OCI-LY3 (cell line): ENCODE measurements around the gene MATCAP1.
A peak's percentile ranks its signal among the peaks of the same experiment; 100 is the strongest.

Source experiments
- H2AFZ ChIP-seq: fragments of 200-600, 300-600 bp; shearing (Covaris generic); 2 replicates; pipeline ENCODE4 v1.6.0; 2014; ENCODE audit warnings: antibody characterized with exemption, low read depth, low read length
- H3K27ac ChIP-seq: fragments of 200-600, 300-600 bp; sonication (generic); 2 replicates; pipeline ENCODE4 v1.5.1; 2014; ENCODE audit warnings: mild to moderate bottlenecking, low read length, moderate library complexity, mixed read lengths
- H3K27me3 ChIP-seq: fragments of 200-600, 300-600 bp; sonication (generic); 2 replicates; pipeline ENCODE4 v1.6.1; 2014; ENCODE audit warnings: low read depth, low read length, mixed read lengths
- H3K36me3 ChIP-seq: fragments of 200-600, 300-600 bp; sonication (generic); replicated peaks from 2 replicates; pipeline ENCODE3; 2014; ENCODE audit warnings: low read depth, low read length, mixed read lengths
- H3K4me1 ChIP-seq: fragments of 300-600, 200-600 bp; sonication (generic); 2 replicates; pipeline ENCODE4 v1.6.1; 2014; ENCODE audit warnings: low read length, mixed read lengths
- H3K4me2 ChIP-seq: fragments of 200-600, 300-600 bp; sonication (generic); 2 replicates; pipeline ENCODE4 v1.6.1; 2014; ENCODE audit warnings: low read length, mixed read lengths
- H3K4me3 ChIP-seq: fragments of 300-600, 200-600 bp; sonication (generic); 2 replicates; pipeline ENCODE4 v1.5.1; 2014; ENCODE audit warnings: antibody characterized with exemption, mild to moderate bottlenecking, low read length, moderate library complexity
- H3K79me2 ChIP-seq: fragments of 300-600, 200-600 bp; shearing (Covaris generic); 2 replicates; pipeline ENCODE4 v1.6.1; 2014; ENCODE audit warnings: mild to moderate bottlenecking, low read length, mixed read lengths
- H3K9ac ChIP-seq: fragments of 300-600, 200-600 bp; shearing (Covaris generic); 2 replicates; pipeline ENCODE4 v1.6.0; 2014; ENCODE audit warnings: mild to moderate bottlenecking, low read length, moderate library complexity
- H3K9me3 ChIP-seq: fragments of 200-600, 300-600 bp; shearing (Covaris generic); 2 replicates; pipeline ENCODE4 v1.6.1; 2014; ENCODE audit warnings: low read length, mixed read lengths; ENCODE audit not compliant: insufficient read depth
- H4K20me1 ChIP-seq: fragments of 200-600, 300-600 bp; sonication (generic); 2 replicates; pipeline ENCODE4 v1.6.1; 2016; ENCODE audit warnings: low read length, mixed read lengths; ENCODE audit not compliant: insufficient read depth
- CTCF ChIP-seq: fragments of 200-600, 300-600 bp; sonication (generic); IDR thresholded peaks from 2 replicates; pipeline ENCODE4 v1.5.1; 2014; ENCODE audit warnings: antibody characterized with exemption, low read length, low read depth
- EZH2phosphoT487 ChIP-seq: fragments of 200-600 bp; shearing (Covaris generic); IDR thresholded peaks from 2 replicates; pipeline ENCODE4 v1.6.1; 2018; ENCODE audit warnings: antibody characterized with exemption, mixed run types, low read depth

The MATCAP1 gene

GRCh38 chr16:67228905-67229304, 45.1 kb upstream of the MATCAP1 start:
- Histone ChIP-seq H3K4me3 (no peak overlapping the region), H3K36me3 (peaks cover 46% of the 10 kb centered on the region), H4K20me1 (no peaks in the 10 kb centered on the region), H3K4me1 (peaks cover 13% of the 10 kb centered on the region), H3K9ac (no peak overlapping the region), H3K9me3 (no peaks in the 10 kb centered on the region), H3K79me2 (peaks cover 21% of the 10 kb centered on the region), H3K27me3 (no peaks in the 10 kb centered on the region), H3K27ac (no peak overlapping the region), H2AFZ (no peak overlapping the region), H3K4me2 (no peak overlapping the region)
- TF ChIP-seq CTCF (no peak), EZH2phosphoT487 (no peak)

DNA sequence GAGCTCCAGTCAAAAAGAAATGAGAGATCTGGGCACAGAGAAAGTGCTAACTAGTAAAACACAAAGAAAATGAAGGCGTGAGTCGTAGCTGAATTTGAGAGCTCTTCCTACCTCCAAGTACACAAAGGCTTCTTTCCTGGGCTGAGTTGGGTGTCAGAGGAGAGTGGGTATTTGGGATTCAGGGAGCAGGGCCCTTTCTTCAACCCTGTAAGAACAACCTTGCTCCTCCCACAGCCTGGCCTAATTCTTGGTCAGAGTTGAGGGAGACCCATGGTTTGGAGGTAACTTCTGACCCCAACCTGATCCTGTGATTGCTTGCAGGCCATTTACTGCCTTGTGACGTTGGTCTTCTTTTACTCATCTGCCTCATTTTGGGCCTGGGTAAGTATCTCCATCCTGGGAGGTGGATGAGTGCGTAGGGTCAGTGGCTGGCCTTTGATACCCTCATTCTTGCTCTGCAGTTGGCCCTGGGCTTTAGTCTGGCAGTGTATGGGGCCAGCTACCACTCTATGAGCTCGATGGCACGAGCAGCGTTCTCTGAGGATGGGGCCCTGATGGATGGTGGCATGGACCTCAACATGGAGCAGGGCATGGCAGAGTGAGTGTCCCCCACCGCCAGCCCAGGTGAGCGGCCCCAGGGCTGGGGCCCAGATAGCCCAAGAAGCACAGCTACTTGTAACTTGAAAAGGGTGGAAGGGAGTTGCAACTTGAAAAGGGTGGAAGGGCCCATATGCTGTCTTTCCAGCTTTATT, 44.4 kb upstream of the MATCAP1 start:
- H3K4me1 ChIP-seq = peaks cover 13% of the 10 kb centered on the region
- H3K9me3 ChIP-seq = no peaks in the 10 kb centered on the region
- no peaks in the 10 kb centered on the region for H4K20me1 ChIP-seq
- peak overlapping the region; percentile 2; the same call in 1 of the 2 replicates for H3K27ac ChIP-seq
- H3K27me3 ChIP-seq = no peaks in the 10 kb centered on the region
- peaks cover 21% of the 10 kb centered on the region for H3K79me2 ChIP-seq
- peak overlapping the region; percentile 80 for H3K4me2 ChIP-seq
- H3K36me3 ChIP-seq = peaks cover 41% of the 10 kb centered on the region
- no peak for TF ChIP-seq EZH2phosphoT487
- TF ChIP-seq CTCF = no peak
- peak overlapping the region; percentile 86 for H3K4me3 ChIP-seq
- peak overlapping the region; percentile 86 for H3K9ac ChIP-seq
- H2AFZ ChIP-seq = no peak overlapping the region

- peak overlapping the region; percentile 63 for H3K27ac ChIP-seq
- H3K4me3 ChIP-seq = peak overlapping the region; percentile 86
- H3K4me1 ChIP-seq = peaks cover 13% of the 10 kb centered on the region
- H3K36me3 ChIP-seq = peaks cover 40% of the 10 kb centered on the region
- no peaks in the 10 kb centered on the region for H3K9me3 ChIP-seq
- TF ChIP-seq EZH2phosphoT487 (no peak), CTCF (no peak)
- no peaks in the 10 kb centered on the region for H4K20me1 ChIP-seq
- H3K9ac ChIP-seq = peak overlapping the region; percentile 86
- no peaks in the 10 kb centered on the region for H3K27me3 ChIP-seq
- no peak overlapping the region for H2AFZ ChIP-seq
- peaks cover 21% of the 10 kb centered on the region for H3K79me2 ChIP-seq
- peak overlapping the region; percentile 80 for H3K4me2 ChIP-seq
Measured at GRCh38 chr16:67227567-67227921, 43.8 kb upstream of the MATCAP1 start.

GRCh38 chr16:67226804-67227566, 43.2 kb upstream of the MATCAP1 start, which contains the start of gene TMEM208:
Gene TMEM208, plus strand, starts transcription at chr16:67227130. Its CDS starts 89 bp downstream, at chr16:67227219.
- H3K4me2 ChIP-seq = peak within 1 kb of the TSS; percentile 83
- H3K36me3 ChIP-seq = peaks cover 37% of the 10 kb centered on the region
- H3K9ac ChIP-seq = peak within 1 kb of the TSS; percentile 88
- no peaks in the 10 kb centered on the region for H3K9me3 ChIP-seq
- H3K27ac ChIP-seq = peak within 1 kb of the TSS; percentile 63
- peaks cover 13% of the 10 kb centered on the region for H3K4me1 ChIP-seq
- H2AFZ ChIP-seq = peak within 1 kb of the TSS; percentile 69; the same call in 1 of the 2 replicates
- TF ChIP-seq EZH2phosphoT487 (no peak), CTCF (peak; percentile 32)
- H3K27me3 ChIP-seq = no peaks in the 10 kb centered on the region
- H4K20me1 ChIP-seq = no peaks in the 10 kb centered on the region
- H3K79me2 ChIP-seq = peaks cover 21% of the 10 kb centered on the region
- peak within 1 kb of the TSS; percentile 86 for H3K4me3 ChIP-seq
